ENCODE results near the gene DDIT4L. TPM values are rescaled to one million over a fixed set of nuclear protein-coding genes. Genes with fewer than 3 reads are reported as not detected.
"Not testable (repeated sequence)": the region's sequence is repeated elsewhere in the genome, so short reads cannot be mapped to it uniquely, and the experiment has no call there.

Gene DDIT4L
- total RNA-seq, 1 donor from 2014 or later: 6.7 TPM

DNA sequence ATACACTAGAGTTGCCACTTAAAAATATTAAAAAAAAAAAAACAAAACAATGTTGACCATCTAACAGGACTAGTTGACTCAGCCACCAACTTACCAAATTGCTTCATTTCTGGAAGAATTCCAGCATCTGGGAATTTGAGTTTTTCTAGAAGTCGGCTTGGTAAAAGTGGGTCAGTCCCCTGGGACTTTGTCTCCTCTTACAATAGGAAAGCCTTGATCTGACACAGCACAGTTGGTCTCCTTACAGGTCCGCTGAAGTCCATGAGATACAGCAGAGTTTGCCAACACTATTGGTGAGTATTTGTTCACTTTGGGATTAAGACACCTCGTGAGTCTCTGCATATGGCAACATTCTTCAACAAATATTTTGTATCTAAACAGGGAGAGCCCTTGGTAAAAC, 18.2 kb upstream of the DDIT4L start:
- H3K9me3 Mint-ChIP-seq: no peaks in the 10 kb centered on the region
- H3K27me3 Mint-ChIP-seq: peaks cover 2% of the 10 kb centered on the region
- no peak for DNase-seq (ENCODE audit: extremely low spot score, unreplicated experiment)
- no peaks in the 10 kb centered on the region for H3K4me1 Mint-ChIP-seq (ENCODE audit: unreplicated experiment)
- H3K27ac Mint-ChIP-seq: no peak overlapping the region
- no peak overlapping the region for H3K4me3 Mint-ChIP-seq
- TF ChIP-seq, protein P1, sequence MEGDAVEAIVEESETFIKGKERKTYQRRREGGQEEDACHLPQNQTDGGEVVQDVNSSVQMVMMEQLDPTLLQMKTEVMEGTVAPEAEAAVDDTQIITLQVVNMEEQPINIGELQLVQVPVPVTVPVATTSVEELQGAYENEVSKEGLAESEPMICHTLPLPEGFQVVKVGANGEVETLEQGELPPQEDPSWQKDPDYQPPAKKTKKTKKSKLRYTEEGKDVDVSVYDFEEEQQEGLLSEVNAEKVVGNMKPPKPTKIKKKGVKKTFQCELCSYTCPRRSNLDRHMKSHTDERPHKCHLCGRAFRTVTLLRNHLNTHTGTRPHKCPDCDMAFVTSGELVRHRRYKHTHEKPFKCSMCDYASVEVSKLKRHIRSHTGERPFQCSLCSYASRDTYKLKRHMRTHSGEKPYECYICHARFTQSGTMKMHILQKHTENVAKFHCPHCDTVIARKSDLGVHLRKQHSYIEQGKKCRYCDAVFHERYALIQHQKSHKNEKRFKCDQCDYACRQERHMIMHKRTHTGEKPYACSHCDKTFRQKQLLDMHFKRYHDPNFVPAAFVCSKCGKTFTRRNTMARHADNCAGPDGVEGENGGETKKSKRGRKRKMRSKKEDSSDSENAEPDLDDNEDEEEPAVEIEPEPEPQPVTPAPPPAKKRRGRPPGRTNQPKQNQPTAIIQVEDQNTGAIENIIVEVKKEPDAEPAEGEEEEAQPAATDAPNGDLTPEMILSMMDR (conservative IDR thresholded peaks at IDR 0.05): no peak
- no peaks in the 10 kb centered on the region for H3K36me3 Mint-ChIP-seq

DNA sequence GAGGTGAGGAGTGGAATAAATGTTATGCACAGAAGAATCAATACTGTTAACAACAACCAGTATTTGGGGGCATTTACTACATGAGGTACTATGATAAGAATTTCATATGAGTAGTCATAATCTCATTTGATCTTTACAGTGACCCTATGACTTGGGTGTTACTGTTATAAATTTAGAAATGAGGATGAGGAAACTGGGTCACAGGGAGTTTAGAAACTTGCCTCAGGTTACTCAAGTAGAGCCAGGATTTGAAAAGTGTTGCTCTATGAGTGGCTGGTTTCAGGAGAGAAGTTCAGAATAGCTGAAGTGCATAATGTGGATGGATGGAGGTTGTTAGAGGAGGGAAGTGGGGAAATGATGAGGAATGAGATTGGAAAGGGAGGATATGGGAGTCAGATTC, 16.6 kb upstream of the DDIT4L start:
- H3K27me3 Mint-ChIP-seq: peaks cover 2% of the 10 kb centered on the region
- H3K27ac Mint-ChIP-seq: no peak overlapping the region
- no peak for DNase-seq (ENCODE audit: extremely low spot score, unreplicated experiment)
- no peak overlapping the region for H3K4me3 Mint-ChIP-seq
- TF ChIP-seq, protein P1 (conservative IDR thresholded peaks at IDR 0.05): no peak
- no peaks in the 10 kb centered on the region for H3K36me3 Mint-ChIP-seq
- H3K4me1 Mint-ChIP-seq (ENCODE audit: unreplicated experiment): no peaks in the 10 kb centered on the region
- no peaks in the 10 kb centered on the region for H3K9me3 Mint-ChIP-seq

DNA sequence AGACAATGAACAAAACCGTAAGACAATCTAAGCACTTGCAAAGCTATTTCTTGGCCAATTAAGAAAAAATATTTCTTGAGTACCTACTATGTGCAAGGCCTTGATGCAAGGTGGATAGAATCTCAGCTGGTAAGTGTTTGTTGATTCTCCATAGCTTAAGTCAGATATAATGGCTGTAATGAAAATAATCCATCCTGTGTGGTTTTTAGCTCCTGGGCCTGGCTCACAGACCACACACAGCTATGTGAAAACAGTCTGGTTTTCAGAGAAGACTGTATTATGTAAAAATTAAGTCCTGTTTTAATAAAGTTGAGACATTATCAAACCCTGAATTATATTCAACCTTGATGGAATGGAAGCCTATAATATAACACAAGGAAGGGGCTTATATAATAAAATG, 7.8 kb upstream of the DDIT4L start:
- no peaks in the 10 kb centered on the region for H3K27me3 Mint-ChIP-seq
- no peak overlapping the region for H3K27ac Mint-ChIP-seq
- H3K4me1 Mint-ChIP-seq (ENCODE audit: unreplicated experiment): no peaks in the 10 kb centered on the region
- TF ChIP-seq, protein P1 (conservative IDR thresholded peaks at IDR 0.05): no peak
- H3K36me3 Mint-ChIP-seq: no peaks in the 10 kb centered on the region
- H3K9me3 Mint-ChIP-seq: no peaks in the 10 kb centered on the region
- DNase-seq (ENCODE audit: extremely low spot score, unreplicated experiment): no peak
- no peak overlapping the region for H3K4me3 Mint-ChIP-seq

DNA sequence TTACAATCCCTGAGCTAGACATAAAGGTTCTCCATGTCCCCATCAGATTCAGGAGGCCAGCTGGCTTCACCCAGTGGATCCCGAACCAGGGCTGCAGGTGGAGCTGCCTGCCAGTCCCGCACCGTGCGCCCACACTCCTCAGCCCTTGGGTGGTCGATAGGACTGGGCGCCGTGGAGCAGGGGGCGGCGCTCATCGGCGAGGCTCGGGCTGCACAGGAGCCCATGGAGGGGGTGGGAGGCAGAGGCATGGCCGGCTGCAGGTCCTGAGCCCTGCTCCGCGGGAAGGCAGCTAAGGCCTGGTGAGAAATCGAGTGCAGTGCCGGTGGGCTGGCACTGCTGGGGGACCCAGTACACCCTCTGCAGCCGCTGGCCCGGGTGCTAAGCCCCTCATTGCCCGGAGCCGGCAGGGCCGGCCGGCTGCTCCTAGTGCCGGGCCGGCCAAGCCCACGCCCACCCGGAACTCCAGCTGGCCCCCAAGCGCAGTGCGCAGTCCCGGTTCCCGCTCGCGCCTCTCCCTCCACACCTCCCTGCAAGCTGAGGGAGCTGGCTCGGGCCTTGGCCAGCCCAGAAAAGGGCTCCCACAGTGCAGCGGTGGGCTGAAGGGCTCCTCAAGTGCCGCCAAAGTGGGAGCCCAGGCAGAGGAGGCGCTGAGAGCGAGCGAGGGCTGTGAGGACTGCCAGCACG, 6.3 kb upstream of the DDIT4L start:
- not testable (repeated sequence) for H3K27me3 Mint-ChIP-seq; H3K9me3 Mint-ChIP-seq; DNase-seq (ENCODE audit: extremely low spot score, unreplicated experiment); H3K4me3 Mint-ChIP-seq; H3K36me3 Mint-ChIP-seq; H3K27ac Mint-ChIP-seq; H3K4me1 Mint-ChIP-seq (ENCODE audit: unreplicated experiment)

DNA sequence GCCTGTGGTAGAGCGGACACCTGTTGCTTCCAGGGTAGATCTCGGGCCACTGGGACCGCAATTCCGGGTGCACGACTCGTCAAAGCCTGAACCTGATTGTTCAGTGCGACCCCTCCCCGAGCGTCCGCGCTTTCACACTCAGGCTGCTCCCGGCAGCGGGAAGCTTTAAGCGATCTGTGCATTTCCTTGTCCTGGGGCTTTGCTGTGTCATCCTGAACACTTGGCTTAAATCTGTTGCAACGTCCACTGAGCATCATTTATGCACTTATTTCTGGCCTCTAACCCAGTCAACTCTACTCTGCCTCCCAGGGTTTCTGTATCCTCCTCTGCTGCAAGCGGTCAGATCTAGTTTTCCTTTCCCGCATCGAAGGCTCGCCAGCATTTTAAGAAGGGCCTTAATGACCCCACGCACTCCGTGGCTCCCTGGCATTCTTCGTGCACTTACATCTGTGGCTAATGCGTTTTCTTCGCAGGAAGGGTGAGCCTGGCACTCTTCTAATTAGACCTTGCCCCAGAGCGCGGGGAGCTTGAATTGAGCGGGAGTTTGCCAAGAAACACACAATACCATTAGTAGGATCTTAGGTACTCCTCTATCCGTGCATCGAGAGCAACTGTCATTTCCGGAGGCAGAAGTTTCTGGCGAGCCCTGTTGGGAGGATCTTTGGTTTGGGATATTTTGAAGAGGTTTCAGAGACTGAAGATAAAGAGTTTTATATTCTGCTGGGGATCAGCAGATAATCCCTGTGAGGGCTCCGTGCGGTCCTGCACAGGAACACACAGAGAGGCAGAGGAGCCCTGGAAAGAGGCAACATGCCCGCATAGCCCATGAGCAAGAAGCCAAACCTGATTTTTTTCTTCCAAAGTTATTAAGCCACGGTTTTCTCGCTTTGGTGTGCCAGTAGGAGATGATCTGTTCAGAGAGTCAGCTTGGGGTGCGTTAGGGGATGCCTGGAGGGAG, 654 bp upstream of the DDIT4L start:
- Mint-ChIP-seq H3K27ac (peak overlapping the region; percentile 9), H3K4me3 (peak overlapping the region; percentile 90), H3K27me3 (peaks cover 47% of the 10 kb centered on the region), H3K9me3 (no peaks in the 10 kb centered on the region), H3K4me1 (ENCODE audit: unreplicated experiment) (peaks cover 19% of the 10 kb centered on the region), H3K36me3 (no peaks in the 10 kb centered on the region)
- DNase-seq (ENCODE audit: extremely low spot score, unreplicated experiment): no peak
- TF ChIP-seq, protein P1 (conservative IDR thresholded peaks at IDR 0.05): no peak

DNA sequence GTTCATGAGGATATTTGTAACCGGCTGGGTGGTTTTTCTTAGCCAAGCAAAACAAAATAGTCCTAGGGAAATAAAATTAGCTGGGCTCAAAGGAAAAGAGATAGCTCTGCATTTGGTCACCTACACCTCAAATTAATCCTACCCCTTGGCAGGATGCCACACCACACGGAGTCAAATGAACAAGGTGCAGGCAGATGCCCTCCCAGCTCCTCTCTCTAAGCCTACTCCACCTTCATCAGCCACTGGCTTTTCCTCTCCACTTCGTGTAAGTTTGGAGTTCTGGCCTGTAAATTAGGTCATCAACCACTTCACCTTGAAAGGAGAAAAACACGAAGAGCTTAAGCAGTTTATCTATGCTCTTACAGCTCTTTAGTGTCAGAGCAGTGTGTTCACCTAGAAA, 1.4 kb downstream of the DDIT4L start:
- H3K9me3 Mint-ChIP-seq: no peaks in the 10 kb centered on the region
- H3K27me3 Mint-ChIP-seq: peaks cover 47% of the 10 kb centered on the region
- DNase-seq (ENCODE audit: extremely low spot score, unreplicated experiment): no peak
- peak overlapping the region; percentile 90 for H3K4me3 Mint-ChIP-seq
- TF ChIP-seq, protein P1 (conservative IDR thresholded peaks at IDR 0.05): no peak
- H3K4me1 Mint-ChIP-seq (ENCODE audit: unreplicated experiment): peaks cover 19% of the 10 kb centered on the region
- no peaks in the 10 kb centered on the region for H3K36me3 Mint-ChIP-seq
- no peak overlapping the region for H3K27ac Mint-ChIP-seq
